ENCODE results near the gene ZBTB2.
A peak's percentile ranks its signal among the peaks of the same experiment; 100 is the strongest.
"Not testable (repeated sequence)": the region's sequence is repeated elsewhere in the genome, so short reads cannot be mapped to it uniquely, and the experiment has no call there.

The ZBTB2 gene

GRCh38 chr6:151372164-151372563 is 19.2 kb downstream of the ZBTB2 start:
- peak; percentile 93 for ATAC-seq
- H3K27ac Mint-ChIP-seq: peak overlapping the region; percentile 86
- no peaks in the 10 kb centered on the region for H3K9me3 Mint-ChIP-seq
- H3K36me3 Mint-ChIP-seq (ENCODE audit: low read depth): peaks cover 46% of the 10 kb centered on the region
- H3K4me3 Mint-ChIP-seq: peak overlapping the region; percentile 60
- H3K4me1 Mint-ChIP-seq: peaks cover 58% of the 10 kb centered on the region
- peak; percentile 44 for DNase-seq
- no peaks in the 10 kb centered on the region for H3K27me3 Mint-ChIP-seq

DNA sequence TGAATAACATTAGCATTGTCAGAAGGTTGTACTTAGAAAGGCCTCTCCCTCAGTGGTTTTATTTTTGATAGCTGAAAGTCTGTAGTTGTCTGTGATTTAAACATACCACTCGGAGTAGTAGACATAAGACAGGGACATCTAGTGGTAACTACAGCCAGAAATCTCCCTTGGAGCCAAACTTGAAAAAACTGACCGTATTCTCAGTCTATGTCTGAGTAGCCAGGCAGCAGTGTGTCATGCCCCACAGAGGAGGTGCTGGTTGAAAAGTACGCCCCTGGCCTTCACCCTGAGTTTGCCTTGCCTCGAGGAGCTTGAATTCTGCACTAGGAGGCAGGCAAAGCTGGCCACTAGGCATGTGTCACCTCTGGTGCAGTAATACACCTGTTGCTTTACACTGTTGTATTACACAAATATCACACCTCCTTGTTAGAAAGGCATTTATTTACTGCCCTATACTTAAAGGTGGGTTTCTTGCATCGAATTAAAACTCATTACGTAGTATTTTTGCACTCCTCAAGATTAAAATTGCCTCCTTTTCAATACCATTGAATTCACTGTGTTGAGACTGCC is 20.8 kb downstream of the ZBTB2 start:
- Mint-ChIP-seq H3K36me3 (ENCODE audit: low read depth) (peaks cover 55% of the 10 kb centered on the region), H3K27me3 (no peaks in the 10 kb centered on the region), H3K27ac (no peak overlapping the region), H3K4me3 (no peak overlapping the region), H3K9me3 (no peaks in the 10 kb centered on the region), H3K4me1 (peaks cover 42% of the 10 kb centered on the region)
- DNase-seq (no peak), ATAC-seq (no peak)

DNA sequence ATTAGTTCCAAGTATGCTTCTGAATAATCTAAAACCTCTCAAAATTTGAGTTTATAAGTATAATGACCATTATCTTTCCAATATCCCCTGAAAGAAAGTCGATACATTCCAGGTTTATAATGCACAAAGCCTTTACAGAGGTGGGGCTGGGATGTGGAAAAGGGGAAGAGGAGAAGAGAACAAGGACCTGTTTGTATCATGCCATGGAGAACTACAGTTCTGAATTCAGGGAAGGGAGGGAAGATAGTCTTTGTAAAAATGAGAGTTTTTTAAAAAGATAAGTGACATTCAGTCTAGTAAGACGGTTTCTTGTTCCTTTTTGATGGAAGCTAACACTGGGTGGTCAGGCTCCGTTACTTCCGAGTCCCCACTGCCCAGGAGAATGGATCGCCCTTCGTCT is 26.1 kb downstream of the ZBTB2 start:
- no peak for DNase-seq
- no peaks in the 10 kb centered on the region for H3K9me3 Mint-ChIP-seq
- H3K27me3 Mint-ChIP-seq: no peaks in the 10 kb centered on the region
- no peaks in the 10 kb centered on the region for H3K4me1 Mint-ChIP-seq
- H3K4me3 Mint-ChIP-seq: no peak overlapping the region
- peaks cover 56% of the 10 kb centered on the region for H3K36me3 Mint-ChIP-seq (ENCODE audit: low read depth)
- ATAC-seq: no peak
- H3K27ac Mint-ChIP-seq: no peak overlapping the region

DNA sequence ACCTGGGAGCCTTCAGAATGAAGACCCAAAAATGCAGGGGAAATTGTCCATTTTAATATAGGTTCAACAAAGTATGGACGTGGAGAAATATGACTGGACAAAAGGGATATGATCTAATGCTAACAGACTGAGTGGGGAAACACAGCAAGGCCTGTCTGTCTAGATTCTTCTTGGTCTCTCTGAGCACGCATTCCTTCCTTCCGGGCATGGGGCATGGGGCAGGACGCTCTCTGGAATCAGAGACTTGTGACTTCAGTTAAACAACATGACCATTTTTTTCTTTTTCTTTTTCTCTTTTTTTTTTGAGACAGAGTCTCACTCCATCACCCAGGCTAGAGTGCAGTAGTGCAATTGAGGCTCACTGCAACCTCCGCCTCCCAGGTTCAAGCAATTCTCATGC is 31.9 kb downstream of the ZBTB2 start:
- DNase-seq (no peak), ATAC-seq (no peak)
- Mint-ChIP-seq H3K9me3 (no peaks in the 10 kb centered on the region), H3K27me3 (no peaks in the 10 kb centered on the region), H3K4me3 (no peak overlapping the region), H3K36me3 (ENCODE audit: low read depth) (peaks cover 26% of the 10 kb centered on the region), H3K27ac (no peak overlapping the region), H3K4me1 (peaks cover 9% of the 10 kb centered on the region)

- Mint-ChIP-seq H3K36me3 (ENCODE audit: low read depth) (peaks cover 23% of the 10 kb centered on the region), H3K27ac (no peak overlapping the region), H3K4me3 (no peak overlapping the region), H3K27me3 (no peaks in the 10 kb centered on the region), H3K9me3 (no peaks in the 10 kb centered on the region), H3K4me1 (peaks cover 9% of the 10 kb centered on the region)
- ATAC-seq (no peak), DNase-seq (no peak)
Measured at GRCh38 chr6:151358475-151358874, 32.9 kb downstream of the ZBTB2 start.

DNA sequence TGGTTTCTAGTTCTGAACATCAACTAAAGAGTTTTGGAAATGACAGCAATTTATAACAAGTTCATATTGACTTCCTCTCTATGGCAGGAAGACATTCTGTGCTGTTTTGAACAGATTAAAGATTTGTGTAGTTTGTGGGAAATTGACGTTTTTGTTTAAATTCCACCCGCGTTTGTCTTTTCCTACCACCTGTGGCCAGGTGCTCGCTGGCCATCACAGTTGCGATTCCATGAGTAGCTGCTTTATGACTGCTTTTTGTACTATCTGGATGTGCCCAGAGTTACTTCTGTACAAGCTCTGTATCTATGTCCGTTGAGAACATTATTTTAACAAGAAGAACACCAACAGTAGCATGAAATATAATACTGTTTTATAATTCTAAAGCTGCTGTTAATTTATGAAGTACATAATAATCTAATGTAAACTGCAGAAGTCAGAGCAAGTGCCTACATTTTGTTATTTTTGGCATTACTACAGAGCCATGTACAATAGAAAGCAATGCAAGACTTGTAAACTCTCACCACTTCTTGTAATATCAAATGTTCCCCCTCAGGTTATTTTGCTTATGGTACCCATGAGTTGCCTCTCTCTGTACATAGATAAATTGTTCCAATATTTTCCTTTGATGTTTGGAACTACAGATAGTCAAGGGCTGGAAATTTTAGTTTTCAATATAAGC is 33.5 kb downstream of the ZBTB2 start:
- ATAC-seq (no peak), DNase-seq (no peak)
- no peaks in the 10 kb centered on the region for H3K27me3 Mint-ChIP-seq
- H3K27ac Mint-ChIP-seq: no peak overlapping the region
- H3K4me1 Mint-ChIP-seq: peaks cover 9% of the 10 kb centered on the region
- H3K4me3 Mint-ChIP-seq: no peak overlapping the region
- peaks cover 17% of the 10 kb centered on the region for H3K36me3 Mint-ChIP-seq (ENCODE audit: low read depth)
- no peaks in the 10 kb centered on the region for H3K9me3 Mint-ChIP-seq

DNA sequence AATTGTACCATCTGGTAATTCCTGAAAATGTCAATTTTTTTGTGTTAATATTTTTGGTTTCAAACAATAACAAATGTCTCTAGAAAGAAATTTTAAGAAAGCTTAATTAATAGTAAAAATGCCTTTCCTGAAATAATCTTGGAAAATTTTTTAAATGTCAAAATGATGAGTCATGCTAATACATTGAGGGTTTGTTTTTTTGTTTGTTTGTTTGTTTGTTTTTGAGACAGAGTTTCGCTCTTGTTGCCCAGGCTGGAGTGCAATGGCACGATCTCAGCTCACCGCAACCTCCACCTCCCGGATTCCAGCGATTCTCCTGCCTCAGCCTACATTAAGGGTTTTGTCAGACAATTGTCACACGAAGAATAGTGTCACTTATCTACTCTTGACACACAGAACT is 34.4 kb downstream of the ZBTB2 start:
- not testable (repeated sequence) for H3K9me3 Mint-ChIP-seq, H3K4me3 Mint-ChIP-seq, H3K27ac Mint-ChIP-seq, H3K27me3 Mint-ChIP-seq, DNase-seq, ATAC-seq, H3K4me1 Mint-ChIP-seq
- peaks cover 13% of the 10 kb centered on the region for H3K36me3 Mint-ChIP-seq (ENCODE audit: low read depth)

- Mint-ChIP-seq H3K9me3 (no peaks in the 10 kb centered on the region), H3K27me3 (no peaks in the 10 kb centered on the region), H3K4me1 (peaks cover 9% of the 10 kb centered on the region), H3K27ac (no peak overlapping the region), H3K36me3 (ENCODE audit: low read depth) (peaks cover 2% of the 10 kb centered on the region), H3K4me3 (no peak overlapping the region)
- DNase-seq (no peak), ATAC-seq (no peak)
Measured at GRCh38 chr6:151353795-151354194, 37.6 kb downstream of the ZBTB2 start.

- Mint-ChIP-seq H3K27ac (no peak overlapping the region), H3K27me3 (no peaks in the 10 kb centered on the region), H3K9me3 (no peaks in the 10 kb centered on the region), H3K36me3 (ENCODE audit: low read depth) (no peaks in the 10 kb centered on the region), H3K4me1 (peaks cover 3% of the 10 kb centered on the region), H3K4me3 (no peak overlapping the region)
- DNase-seq (no peak), ATAC-seq (no peak)
Measured at GRCh38 chr6:151352410-151353396, 38.7 kb downstream of the ZBTB2 start.

DNA sequence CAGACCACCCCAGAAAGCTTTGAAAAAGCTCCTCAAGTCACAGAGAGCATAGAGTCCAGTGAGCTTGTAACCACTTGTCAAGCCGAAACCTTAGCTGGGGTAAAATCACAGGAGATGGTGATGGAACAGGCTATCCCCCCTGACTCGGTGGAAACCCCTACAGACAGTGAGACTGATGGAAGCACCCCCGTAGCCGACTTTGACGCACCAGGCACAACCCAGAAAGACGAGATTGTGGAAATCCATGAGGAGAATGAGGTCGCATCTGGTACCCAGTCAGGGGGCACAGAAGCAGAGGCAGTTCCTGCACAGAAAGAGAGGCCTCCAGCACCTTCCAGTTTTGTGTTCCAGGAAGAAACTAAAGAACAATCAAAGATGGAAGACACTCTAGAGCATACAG is 39.6 kb downstream of the ZBTB2 start:
- Mint-ChIP-seq H3K4me1 (no peaks in the 10 kb centered on the region), H3K27ac (no peak overlapping the region), H3K27me3 (no peaks in the 10 kb centered on the region), H3K9me3 (no peaks in the 10 kb centered on the region), H3K4me3 (no peak overlapping the region), H3K36me3 (ENCODE audit: low read depth) (no peaks in the 10 kb centered on the region)
- no peak for DNase-seq
- ATAC-seq: no peak

DNA sequence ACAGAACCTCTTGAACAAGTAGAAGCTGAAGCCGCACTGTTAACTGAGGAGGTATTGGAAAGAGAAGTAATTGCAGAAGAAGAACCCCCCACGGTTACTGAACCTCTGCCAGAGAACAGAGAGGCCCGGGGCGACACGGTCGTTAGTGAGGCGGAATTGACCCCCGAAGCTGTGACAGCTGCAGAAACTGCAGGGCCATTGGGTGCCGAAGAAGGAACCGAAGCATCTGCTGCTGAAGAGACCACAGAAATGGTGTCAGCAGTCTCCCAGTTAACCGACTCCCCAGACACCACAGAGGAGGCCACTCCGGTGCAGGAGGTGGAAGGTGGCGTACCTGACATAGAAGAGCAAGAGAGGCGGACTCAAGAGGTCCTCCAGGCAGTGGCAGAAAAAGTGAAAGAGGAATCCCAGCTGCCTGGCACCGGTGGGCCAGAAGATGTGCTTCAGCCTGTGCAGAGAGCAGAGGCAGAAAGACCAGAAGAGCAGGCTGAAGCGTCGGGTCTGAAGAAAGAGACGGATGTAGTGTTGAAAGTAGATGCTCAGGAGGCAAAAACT is 40.1 kb downstream of the ZBTB2 start:
- Mint-ChIP-seq H3K27ac (no peak overlapping the region), H3K27me3 (no peaks in the 10 kb centered on the region), H3K4me1 (no peaks in the 10 kb centered on the region), H3K36me3 (ENCODE audit: low read depth) (no peaks in the 10 kb centered on the region), H3K4me3 (no peak overlapping the region), H3K9me3 (no peaks in the 10 kb centered on the region)
- no peak for ATAC-seq
- no peak for DNase-seq

GRCh38 chr6:151350442-151351145 is 40.8 kb downstream of the ZBTB2 start:
- no peaks in the 10 kb centered on the region for H3K4me1 Mint-ChIP-seq
- H3K27me3 Mint-ChIP-seq: no peaks in the 10 kb centered on the region
- no peak for DNase-seq
- ATAC-seq: no peak
- no peak overlapping the region for H3K27ac Mint-ChIP-seq
- H3K4me3 Mint-ChIP-seq: no peak overlapping the region
- no peaks in the 10 kb centered on the region for H3K9me3 Mint-ChIP-seq
- no peaks in the 10 kb centered on the region for H3K36me3 Mint-ChIP-seq (ENCODE audit: low read depth)

DNA sequence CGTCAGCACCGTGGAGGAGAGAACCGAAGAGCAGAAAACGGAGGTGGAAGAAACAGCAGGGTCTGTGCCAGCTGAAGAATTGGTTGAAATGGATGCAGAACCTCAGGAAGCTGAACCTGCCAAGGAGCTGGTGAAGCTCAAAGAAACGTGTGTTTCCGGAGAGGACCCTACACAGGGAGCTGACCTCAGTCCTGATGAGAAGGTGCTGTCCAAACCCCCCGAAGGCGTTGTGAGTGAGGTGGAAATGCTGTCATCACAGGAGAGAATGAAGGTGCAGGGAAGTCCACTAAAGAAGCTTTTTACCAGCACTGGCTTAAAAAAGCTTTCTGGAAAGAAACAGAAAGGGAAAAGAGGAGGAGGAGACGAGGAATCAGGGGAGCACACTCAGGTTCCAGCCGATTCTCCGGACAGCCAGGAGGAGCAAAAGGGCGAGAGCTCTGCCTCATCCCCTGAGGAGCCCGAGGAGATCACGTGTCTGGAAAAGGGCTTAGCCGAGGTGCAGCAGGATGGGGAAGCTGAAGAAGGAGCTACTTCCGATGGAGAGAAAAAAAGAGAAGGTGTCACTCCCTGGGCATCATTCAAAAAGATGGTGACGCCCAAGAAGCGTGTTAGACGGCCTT is 41.6 kb downstream of the ZBTB2 start:
- Mint-ChIP-seq H3K27ac (no peak overlapping the region), H3K9me3 (no peaks in the 10 kb centered on the region), H3K4me1 (no peaks in the 10 kb centered on the region), H3K4me3 (no peak overlapping the region), H3K27me3 (no peaks in the 10 kb centered on the region), H3K36me3 (ENCODE audit: low read depth) (no peaks in the 10 kb centered on the region)
- ATAC-seq (no peak), DNase-seq (no peak)

GRCh38 chr6:151342750-151343149 is 48.6 kb downstream of the ZBTB2 start:
- not testable (repeated sequence) for H3K36me3 Mint-ChIP-seq (ENCODE audit: low read depth); ATAC-seq; H3K27ac Mint-ChIP-seq; H3K4me3 Mint-ChIP-seq; H3K4me1 Mint-ChIP-seq; H3K9me3 Mint-ChIP-seq; DNase-seq; H3K27me3 Mint-ChIP-seq

Data from activated naive CD8-positive, alpha-beta T cell treated with anti-CD3 and anti-CD28 coated beads, Interleukin-2, amount 50 U/mL, for 24 hours (primary cell).